Stimulated activated CD4-positive, alpha-beta T cell treated with anti-CD3 and anti-CD28 coated beads, Interleukin-2, amount 100 ng/mL, for 24 hours (primary cell): Measurements from ENCODE around the gene FYN.
"Not testable (repeated sequence)": the region's sequence is repeated elsewhere in the genome, so short reads cannot be mapped to it uniquely, and the experiment has no call there.

Experiments used
- DNase-seq, 2 donors: peaks; one replicate each; pipeline ENCODE4 v3.0.0-alpha.2; 2020

FYN gene

DNA sequence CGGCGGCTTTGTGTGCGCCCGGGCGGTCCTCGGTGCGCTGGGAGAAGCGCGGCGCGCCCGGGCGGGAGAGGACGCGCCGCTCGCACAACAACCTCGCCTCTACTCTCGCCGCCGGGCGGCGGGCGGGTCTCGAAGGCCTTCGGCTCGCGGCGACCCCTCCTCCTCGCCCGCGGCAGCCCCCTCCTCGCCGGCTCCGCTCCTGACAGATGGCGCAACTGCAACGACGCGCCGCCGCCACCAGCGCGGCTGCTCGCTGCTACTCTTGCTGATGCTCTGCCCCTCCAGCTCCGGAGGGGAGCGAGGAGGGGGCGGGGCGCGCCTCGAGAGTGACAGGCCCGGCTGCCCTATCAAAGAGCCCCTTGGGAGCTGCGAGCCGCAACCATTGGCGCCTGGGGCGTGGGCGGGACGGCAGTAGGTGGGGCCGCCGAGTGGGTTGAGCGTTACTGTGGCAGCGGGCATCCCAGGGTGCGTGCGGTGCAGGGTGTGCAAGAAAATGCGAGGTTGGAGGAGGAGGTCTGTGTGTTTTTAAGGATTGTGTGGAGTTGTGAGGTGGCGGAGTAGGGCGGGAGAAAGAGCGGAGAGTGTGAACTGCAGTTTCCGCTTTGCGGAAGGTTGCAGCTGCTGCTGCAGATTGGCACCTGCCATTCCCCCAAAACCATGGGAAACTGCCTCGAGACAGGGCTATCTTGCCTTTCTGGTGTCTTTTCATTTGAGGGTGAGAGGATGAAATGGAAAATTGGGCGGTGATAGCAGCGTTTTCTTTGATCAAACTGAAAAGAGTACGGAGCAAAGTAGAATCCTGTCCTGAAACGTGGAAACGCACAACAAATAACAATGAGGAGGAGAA lies at the start of gene FYN:
Gene FYN (minus strand): TSS at position 275 of the 847 bp plus-strand sequence. CDS start 153,401 bp downstream, outside the sequence.
- peak; percentile 100 for DNase-seq

- DNase-seq, result no peak
These were observed 49.4 kb upstream of the FYN start for GRCh38 chr6:111922454-111923297.

DNA sequence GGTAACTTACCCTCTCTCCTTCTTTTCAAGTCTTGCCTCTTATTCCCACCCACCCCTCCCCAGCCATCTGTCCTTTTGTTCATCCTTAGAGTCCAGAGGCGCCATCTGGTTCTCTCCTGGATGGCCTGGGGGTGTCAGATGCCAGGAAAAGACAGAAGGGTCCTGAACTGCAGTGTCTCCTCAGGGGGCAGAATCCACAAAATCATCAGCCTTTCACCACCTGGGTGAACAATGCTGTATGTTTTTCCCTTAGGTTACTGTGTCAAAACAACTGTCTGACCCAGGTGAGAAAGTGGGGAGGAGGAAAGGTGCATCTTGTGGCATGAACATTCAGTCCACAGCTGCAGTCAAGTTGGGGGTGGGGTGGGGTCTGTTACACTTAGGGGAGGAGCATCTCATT lies 47.9 kb upstream of the FYN start:
- no peak for DNase-seq

GRCh38 chr6:111920578-111920977 lies 47.3 kb upstream of the FYN start:
- DNase-seq, result no peak

- DNase-seq, result no peak
These were observed 45.6 kb upstream of the FYN start for GRCh38 chr6:111918825-111919224.

DNA sequence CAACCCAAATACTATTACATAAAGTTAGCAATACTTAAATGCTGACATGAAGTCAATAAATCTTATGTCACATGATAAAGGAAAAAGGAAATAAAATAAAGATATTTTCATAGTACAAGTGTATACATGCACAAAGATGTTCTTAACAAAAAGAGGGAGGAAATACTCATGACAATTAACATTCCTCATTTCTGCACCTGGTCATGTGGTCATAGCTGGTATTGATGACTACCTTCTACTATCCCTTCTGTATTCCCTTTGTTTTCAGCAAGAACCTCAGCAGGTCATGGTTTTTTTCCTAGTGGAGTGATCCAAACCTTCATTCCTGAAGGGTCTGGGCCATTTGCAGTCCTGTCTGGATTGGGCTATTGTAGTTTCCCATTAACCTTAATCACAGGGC lies 43.5 kb upstream of the FYN start:
- DNase-seq, result no peak

GRCh38 chr6:111914617-111915016 lies 41.4 kb upstream of the FYN start:
- no peak for DNase-seq

DNA sequence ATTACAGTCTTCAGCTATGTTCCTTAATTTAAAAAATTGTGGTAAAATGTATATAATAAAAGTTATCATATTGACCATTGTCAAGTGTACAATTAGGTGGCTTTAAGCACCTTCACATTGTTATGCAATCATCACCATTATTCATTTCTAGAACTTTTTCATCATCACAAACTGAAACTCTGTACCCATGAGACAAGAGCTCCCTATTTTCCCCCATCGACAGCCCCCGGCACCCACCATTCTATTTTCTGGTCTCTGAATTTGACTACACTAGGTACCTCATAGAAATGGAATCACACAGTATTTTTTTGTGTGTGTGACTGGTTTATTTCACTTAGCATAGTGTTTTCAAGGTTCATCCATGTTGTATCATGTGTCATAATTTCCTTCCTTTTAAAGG lies 39.7 kb upstream of the FYN start:
- no peak for DNase-seq

DNA sequence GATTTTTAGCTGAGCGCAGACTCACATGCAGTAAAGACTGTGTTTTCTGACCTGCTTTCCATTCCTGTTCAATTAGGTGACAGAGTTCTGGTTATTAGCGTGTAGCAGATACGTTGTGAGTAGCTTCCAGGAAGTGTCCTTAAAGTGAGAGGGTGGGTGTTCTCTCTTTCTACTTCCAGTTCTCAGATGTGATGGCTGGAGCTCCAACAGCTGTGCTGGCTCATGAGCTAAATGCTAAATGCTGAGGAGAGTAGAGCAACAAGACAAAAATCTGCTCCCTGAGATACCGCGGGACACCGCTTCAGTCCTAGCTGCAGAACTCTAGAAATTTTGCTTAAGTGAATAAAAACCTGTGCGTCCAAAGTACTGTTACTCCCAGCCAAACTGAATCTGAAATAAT lies 38.2 kb upstream of the FYN start:
- DNase-seq, result no peak

DNA sequence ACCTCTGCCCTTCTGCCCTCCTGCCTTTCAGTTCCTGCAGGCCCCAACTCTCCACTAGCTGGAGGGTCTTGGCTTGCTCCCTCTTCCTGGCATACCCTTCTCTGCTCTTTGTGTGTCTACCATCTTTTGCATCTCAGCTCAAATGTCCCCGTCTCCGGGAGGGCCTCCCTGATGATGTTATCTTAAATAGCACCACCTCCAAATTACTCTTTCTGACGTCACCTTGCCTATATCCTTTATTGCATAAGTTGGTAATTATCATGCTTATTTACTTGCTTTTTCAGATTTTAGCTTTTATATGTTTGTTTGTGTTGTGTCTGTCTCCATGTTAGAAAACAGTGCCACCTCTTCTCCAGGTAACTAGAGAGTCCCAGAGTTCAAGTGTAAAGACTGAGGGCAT lies 36.0 kb upstream of the FYN start:
- DNase-seq, result no peak

- DNase-seq, result not testable (repeated sequence)
These were observed 35.1 kb upstream of the FYN start for GRCh38 chr6:111908365-111908764.

DNA sequence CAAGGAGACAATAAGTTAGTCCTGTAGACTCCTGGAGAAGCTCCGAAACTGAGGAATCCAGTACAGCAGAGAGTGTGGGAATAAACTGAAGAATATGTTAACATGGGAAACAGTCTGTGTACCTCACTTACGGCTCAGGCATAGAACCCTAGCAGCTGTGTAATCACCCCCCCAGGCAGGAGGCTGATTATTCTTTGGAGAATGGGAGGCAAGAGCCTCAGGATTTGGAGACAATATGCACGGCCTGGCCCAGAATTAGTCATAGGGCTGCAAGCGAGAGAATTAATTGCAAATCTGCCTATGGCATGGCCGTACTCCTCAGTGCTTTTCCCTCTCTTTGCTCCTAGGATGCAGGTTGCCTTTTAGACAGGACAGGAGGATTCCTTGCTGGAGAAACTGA lies 27.5 kb upstream of the FYN start:
- no peak for DNase-seq

DNA sequence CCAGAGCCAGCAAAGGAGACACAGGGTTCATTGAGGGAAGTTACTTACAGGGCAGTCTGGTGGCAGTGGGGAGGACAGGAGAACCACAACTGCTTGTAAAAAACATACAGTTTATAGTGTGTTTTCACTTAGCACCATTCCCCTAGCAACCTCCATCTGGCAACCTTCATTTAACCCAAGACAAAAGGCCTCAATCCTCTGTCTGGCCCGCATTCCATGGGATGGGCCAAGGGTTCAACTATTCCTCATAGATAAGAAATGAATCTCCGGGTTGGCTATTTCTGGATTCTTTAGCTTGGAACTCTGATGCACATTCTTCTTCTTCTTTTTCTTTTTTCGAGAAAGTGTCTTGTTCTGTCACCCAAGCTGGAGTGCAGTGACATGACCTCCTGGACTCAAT lies 26.3 kb upstream of the FYN start:
- DNase-seq, result no peak

- no peak for DNase-seq
These were observed 25.2 kb upstream of the FYN start for GRCh38 chr6:111898452-111898851.

DNA sequence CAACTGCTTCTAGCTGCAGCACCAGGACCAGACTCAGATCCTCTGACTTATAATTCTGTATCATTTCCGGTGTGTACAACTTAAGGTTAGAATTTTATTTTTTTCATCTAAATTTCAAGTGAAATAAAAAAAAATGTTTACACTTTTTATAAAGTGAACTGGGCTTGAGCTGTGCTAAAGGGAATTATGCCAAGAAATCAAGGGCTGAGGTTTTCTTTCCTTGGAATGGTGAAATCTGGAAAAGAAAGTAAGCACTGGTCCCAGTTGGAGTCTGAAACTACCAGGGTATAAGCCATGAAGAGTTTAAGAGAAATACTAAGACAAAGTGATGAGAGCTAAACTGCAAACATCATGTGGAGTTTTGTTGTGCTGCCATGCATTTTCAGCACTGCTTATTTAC lies 21.7 kb upstream of the FYN start:
- no peak for DNase-seq

DNA sequence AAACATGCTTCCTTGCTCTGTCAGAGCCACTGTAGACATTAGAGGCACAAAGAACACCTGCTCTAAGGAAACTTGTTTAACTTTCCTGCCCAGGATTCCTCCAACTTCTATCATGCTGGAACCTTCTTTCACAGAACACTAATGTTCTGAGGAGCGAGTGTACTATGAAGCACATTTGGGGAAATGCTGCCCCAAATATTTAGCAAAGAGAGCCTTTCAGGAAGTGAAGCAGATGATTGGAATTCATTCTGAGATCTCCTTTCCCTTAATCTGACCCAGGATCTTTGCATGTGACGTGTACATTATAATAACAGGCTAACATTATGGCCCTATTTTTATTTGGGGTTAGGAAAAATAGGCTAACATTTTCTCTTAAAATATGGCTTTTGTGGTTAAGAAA lies 21.0 kb upstream of the FYN start:
- no peak for DNase-seq

- no peak for DNase-seq
These were observed 19.2 kb upstream of the FYN start for GRCh38 chr6:111892431-111892830.

GRCh38 chr6:111890988-111891387 lies 17.7 kb upstream of the FYN start:
- no peak for DNase-seq

DNA sequence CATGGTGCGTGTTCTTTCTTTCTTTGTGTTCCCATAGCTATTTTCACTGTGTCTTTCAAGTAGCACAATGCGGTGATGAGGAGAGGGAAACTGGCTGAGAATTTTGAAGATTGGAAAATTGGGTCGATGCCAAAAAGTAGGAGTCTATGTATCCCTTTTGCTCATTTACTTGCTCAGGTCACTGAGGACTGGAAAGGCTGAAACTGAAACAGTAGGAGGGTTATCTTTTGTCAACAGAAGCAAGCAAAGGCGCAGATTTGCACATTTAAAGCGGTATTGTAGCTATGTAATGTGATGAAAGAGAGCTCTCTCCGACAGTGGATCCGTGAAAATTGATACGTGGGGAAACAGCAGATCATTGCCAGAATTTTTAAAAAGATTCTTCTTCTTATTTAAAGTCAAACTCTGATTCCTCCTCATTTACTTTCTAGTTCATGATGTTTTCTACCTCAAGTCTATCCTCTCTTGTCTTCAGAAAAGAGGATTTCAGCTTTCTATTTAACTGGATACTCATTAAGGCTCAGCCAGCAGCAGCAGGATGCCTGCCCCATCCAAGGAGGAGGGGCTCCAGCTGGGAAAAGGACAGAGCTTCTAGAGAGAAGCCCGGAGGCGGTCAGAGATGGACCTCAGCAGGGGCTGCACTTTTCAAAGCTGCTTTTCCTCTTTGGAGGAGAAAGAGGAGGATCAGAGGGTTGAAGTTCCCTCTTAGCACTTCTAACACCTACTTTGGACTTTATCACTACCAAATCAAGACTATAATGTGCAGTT lies 15.9 kb upstream of the FYN start:
- DNase-seq, result no peak

DNA sequence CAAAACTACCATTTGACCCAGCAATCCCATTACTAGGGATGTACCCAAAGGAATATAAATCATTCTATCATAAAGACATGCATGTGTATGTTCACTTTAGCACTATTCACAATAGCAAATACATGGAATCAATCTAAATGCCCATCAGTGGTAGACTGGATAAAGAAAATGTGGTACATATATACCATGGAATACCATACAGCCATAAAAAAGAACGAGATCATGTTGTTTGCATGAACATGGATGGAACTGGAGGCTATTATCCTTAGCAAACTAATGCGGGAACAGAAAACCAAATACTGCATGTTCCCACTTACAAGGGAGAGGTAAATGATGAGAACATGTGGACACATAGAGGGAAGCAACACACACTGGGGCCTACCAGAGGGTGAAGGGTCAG lies 13.5 kb upstream of the FYN start:
- not testable (repeated sequence) for DNase-seq

- no peak for DNase-seq
These were observed 12.2 kb upstream of the FYN start for GRCh38 chr6:111885373-111886027.

DNA sequence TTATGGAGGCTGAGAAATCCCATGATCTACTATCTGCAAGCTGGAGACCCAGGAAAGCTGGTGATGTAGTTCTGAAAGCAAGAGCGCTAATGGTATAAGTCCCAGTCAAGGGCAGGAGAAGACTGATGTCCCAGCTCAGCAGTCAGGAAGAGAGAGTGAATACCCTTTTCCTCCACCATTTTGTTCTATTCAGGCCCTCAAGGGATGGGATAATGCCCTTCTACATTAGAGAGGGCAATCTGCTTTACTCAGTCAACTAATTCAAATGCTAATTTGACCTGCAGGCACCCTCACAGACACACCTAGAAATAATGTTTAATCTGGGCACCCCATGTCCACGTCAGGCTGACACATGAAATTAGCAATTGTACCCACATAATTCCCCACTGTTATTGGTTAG lies 10.8 kb upstream of the FYN start:
- DNase-seq, result no peak
